Measurements from ENCODE around the gene GFAP.

- TF ChIP-seq GABPA (IDR thresholded peaks at IDR 0.05 in 1 of 2, conservative IDR thresholded peaks at IDR 0.05 in 1 of 2) = no peak
- TF ChIP-seq, protein P1, sequence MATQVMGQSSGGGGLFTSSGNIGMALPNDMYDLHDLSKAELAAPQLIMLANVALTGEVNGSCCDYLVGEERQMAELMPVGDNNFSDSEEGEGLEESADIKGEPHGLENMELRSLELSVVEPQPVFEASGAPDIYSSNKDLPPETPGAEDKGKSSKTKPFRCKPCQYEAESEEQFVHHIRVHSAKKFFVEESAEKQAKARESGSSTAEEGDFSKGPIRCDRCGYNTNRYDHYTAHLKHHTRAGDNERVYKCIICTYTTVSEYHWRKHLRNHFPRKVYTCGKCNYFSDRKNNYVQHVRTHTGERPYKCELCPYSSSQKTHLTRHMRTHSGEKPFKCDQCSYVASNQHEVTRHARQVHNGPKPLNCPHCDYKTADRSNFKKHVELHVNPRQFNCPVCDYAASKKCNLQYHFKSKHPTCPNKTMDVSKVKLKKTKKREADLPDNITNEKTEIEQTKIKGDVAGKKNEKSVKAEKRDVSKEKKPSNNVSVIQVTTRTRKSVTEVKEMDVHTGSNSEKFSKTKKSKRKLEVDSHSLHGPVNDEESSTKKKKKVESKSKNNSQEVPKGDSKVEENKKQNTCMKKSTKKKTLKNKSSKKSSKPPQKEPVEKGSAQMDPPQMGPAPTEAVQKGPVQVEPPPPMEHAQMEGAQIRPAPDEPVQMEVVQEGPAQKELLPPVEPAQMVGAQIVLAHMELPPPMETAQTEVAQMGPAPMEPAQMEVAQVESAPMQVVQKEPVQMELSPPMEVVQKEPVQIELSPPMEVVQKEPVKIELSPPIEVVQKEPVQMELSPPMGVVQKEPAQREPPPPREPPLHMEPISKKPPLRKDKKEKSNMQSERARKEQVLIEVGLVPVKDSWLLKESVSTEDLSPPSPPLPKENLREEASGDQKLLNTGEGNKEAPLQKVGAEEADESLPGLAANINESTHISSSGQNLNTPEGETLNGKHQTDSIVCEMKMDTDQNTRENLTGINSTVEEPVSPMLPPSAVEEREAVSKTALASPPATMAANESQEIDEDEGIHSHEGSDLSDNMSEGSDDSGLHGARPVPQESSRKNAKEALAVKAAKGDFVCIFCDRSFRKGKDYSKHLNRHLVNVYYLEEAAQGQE (IDR thresholded peaks at IDR 0.05) = no peak
These were observed 15.4 kb upstream of the GFAP start for GRCh38 chr17:44930667-44931066.

Measured in liver (tissue), 2 donors.